Neural cell (in vitro differentiated cells): ENCODE results near the gene FGD6. TPM values are rescaled to one million over a fixed set of nuclear protein-coding genes. Genes with fewer than 3 reads are reported as not detected.

Experiments
- H2AFZ ChIP-seq: fragments of 200-600, 300-800 bp; sonication (generic), shearing (Covaris generic); 2 replicates; pipeline ENCODE4 v1.6.0; 2014; ENCODE audit warnings: low read depth, mild to moderate bottlenecking, antibody characterized with exemption, low read length, moderate library complexity
- H3F3A ChIP-seq: fragments of 200-600 bp; shearing (Covaris generic); 2 replicates; pipeline ENCODE4 v1.6.1; 2016; ENCODE audit warnings: mild to moderate bottlenecking, moderate library complexity, mixed read lengths, antibody characterized with exemption, low read length; ENCODE audit not compliant: insufficient read depth, poor library complexity, severe bottlenecking
- H3K27ac ChIP-seq: fragments of 200-600, 300-800 bp; sonication (generic), shearing (Covaris generic); 2 replicates; pipeline ENCODE4 v1.5.1; 2014; ENCODE audit warnings: mild to moderate bottlenecking, low read length, moderate library complexity
- H3K27me3 ChIP-seq: fragments of 300-800, 200-600 bp; sonication (generic), shearing (Covaris generic); 2 replicates; pipeline ENCODE4 v1.6.0; 2014; ENCODE audit warnings: mild to moderate bottlenecking, low read depth, low read length, moderate library complexity; ENCODE audit not compliant: insufficient read depth
- H3K36me3 ChIP-seq: fragments of 300-800, 200-600 bp; sonication (generic), shearing (Covaris generic); 2 replicates; pipeline ENCODE4 v1.5.1; 2014; ENCODE audit warnings: mild to moderate bottlenecking, antibody characterized with exemption, low read length, moderate library complexity; ENCODE audit not compliant: insufficient read depth
- H3K4me2 ChIP-seq: fragments of 300-800, 200-600 bp; sonication (generic), shearing (Covaris generic); 2 replicates; pipeline ENCODE4 v1.6.0; 2014; ENCODE audit warnings: mild to moderate bottlenecking, low read length
- H3K4me3 ChIP-seq: fragments of 300-800, 200-600 bp; sonication (generic), shearing (Covaris generic); 2 replicates; pipeline ENCODE4 v1.5.1; 2014; ENCODE audit warnings: mild to moderate bottlenecking, low read length, moderate library complexity
- H3K79me2 ChIP-seq: fragments of 200-600 bp; shearing (Covaris generic); replicated peaks from 2 replicates; pipeline ENCODE4 v1.6.0; 2014; ENCODE audit warnings: mild to moderate bottlenecking, low read length, moderate library complexity; ENCODE audit not compliant: insufficient read depth
- H3K9ac ChIP-seq: fragments of 300-800, 200-600 bp; sonication (generic), shearing (Covaris generic); 2 replicates; pipeline ENCODE4 v1.6.1; 2016; ENCODE audit warnings: mild to moderate bottlenecking, low read length, mixed read lengths
- H3K9me2 ChIP-seq: fragments of 200-600 bp; shearing (Covaris generic); 2 replicates; pipeline ENCODE4 v1.6.1; 2016; ENCODE audit warnings: mild to moderate bottlenecking, low read length, mixed read lengths; ENCODE audit not compliant: insufficient read depth
- H3K9me3 ChIP-seq: fragments of 200-600, 300-800 bp; sonication (generic), shearing (Covaris generic); 2 replicates; pipeline ENCODE4 v1.6.1; 2016; ENCODE audit warnings: mild to moderate bottlenecking, mixed run types, low read length, moderate library complexity, mixed read lengths
- H4K20me1 ChIP-seq: fragments of 200-600 bp; shearing (Covaris generic); 2 replicates; pipeline ENCODE4 v1.6.1; 2016; ENCODE audit warnings: mild to moderate bottlenecking, mixed run types; ENCODE audit not compliant: insufficient read depth
- CTCF ChIP-seq: fragments of 450-650 bp; IDR thresholded peaks from 2 replicates; pipeline ENCODE4 v1.5.1; 2014; ENCODE audit warnings: antibody characterized with exemption, mild to moderate bottlenecking, moderate library complexity; ENCODE audit not compliant: poor library complexity, severe bottlenecking
- EP300 ChIP-seq: fragments of 450-650 bp; conservative IDR thresholded peaks from 2 replicates; pipeline ENCODE4 v1.6.1; 2014; ENCODE audit warnings: antibody characterized with exemption, mild to moderate bottlenecking, moderate library complexity; ENCODE audit not compliant: poor library complexity, severe bottlenecking
- EZH2 ChIP-seq: fragments of 200-600, 300-800 bp; shearing (Covaris generic), sonication (generic); IDR thresholded peaks from 2 replicates; pipeline ENCODE4 v1.6.1; 2014; ENCODE audit warnings: antibody characterized with exemption, low read length, borderline replicate concordance, mild to moderate bottlenecking; ENCODE audit not compliant: insufficient read depth, poor library complexity, severe bottlenecking
- MXI1 ChIP-seq: fragments of 450-650 bp; conservative IDR thresholded peaks from 2 replicates; pipeline ENCODE4 v1.6.1; 2014; ENCODE audit warnings: antibody characterized with exemption, mild to moderate bottlenecking; ENCODE audit not compliant: poor library complexity, severe bottlenecking
- POLR2AphosphoS5 ChIP-seq: IDR thresholded peaks from 2 replicates; pipeline ENCODE4 v1.6.1; 2012
- RAD21 ChIP-seq: fragments of 450-650 bp; conservative IDR thresholded peaks from 2 replicates; pipeline ENCODE4 v1.6.1; 2014; ENCODE audit warnings: antibody characterized with exemption, mild to moderate bottlenecking, moderate library complexity
- REST ChIP-seq: IDR thresholded peaks from 2 replicates; pipeline ENCODE4 v1.6.1; 2012; ENCODE audit warnings: borderline replicate concordance
- SMC3 ChIP-seq: fragments of 450-650 bp; conservative IDR thresholded peaks from 2 replicates; pipeline ENCODE4 v1.6.1; 2014; ENCODE audit warnings: antibody characterized with exemption, mild to moderate bottlenecking, moderate library complexity; ENCODE audit not compliant: poor library complexity
- TAF1 ChIP-seq: IDR thresholded peaks from 2 replicates; pipeline ENCODE4 v1.6.1; 2012; ENCODE audit warnings: low read depth
- polyA plus RNA-seq: library from polyadenylated mRNA; depleted of rRNA; stranded (reverse); fragments of >200 nt; gene quantifications from 2 replicates; pipeline ENCODE4 v1.2.3, GENCODE V29; 2014

FGD6 gene
- polyA plus RNA-seq, 1 donor from 2014 or later, result 4.6 TPM

GRCh38 chr12:95051241-95051640 is 166.0 kb downstream of the FGD6 start:
- Histone ChIP-seq H3K9me2 (no peaks in the 10 kb centered on the region), H3K36me3 (peaks cover 6% of the 10 kb centered on the region), H4K20me1 (no peaks in the 10 kb centered on the region), H2AFZ (no peak overlapping the region), H3F3A (no peaks in the 10 kb centered on the region), H3K9me3 (no peaks in the 10 kb centered on the region), H3K4me2 (no peak overlapping the region), H3K79me2 (no peaks in the 10 kb centered on the region), H3K27ac (no peak overlapping the region), H3K27me3 (no peaks in the 10 kb centered on the region), H3K4me3 (no peak overlapping the region), H3K9ac (no peak overlapping the region)
- TF ChIP-seq REST, result no peak
- TF ChIP-seq TAF1, result no peak
- TF ChIP-seq EP300, result no peak
- no peak for TF ChIP-seq POLR2AphosphoS5

- Histone ChIP-seq H3K36me3 (peaks cover 11% of the 10 kb centered on the region), H3K9me3 (no peaks in the 10 kb centered on the region), H3K79me2 (no peaks in the 10 kb centered on the region), H2AFZ (no peak overlapping the region), H3K27ac (no peak overlapping the region), H3K9ac (no peak overlapping the region), H3K4me3 (no peak overlapping the region), H3F3A (no peaks in the 10 kb centered on the region), H4K20me1 (no peaks in the 10 kb centered on the region), H3K9me2 (no peaks in the 10 kb centered on the region), H3K4me2 (no peak overlapping the region), H3K27me3 (no peaks in the 10 kb centered on the region)
- TF ChIP-seq SMC3, result no peak
- no peak for TF ChIP-seq EP300
- TF ChIP-seq REST, result no peak
- no peak for TF ChIP-seq MXI1
- no peak for TF ChIP-seq RAD21
- TF ChIP-seq TAF1, result no peak
- no peak for TF ChIP-seq EZH2
- no peak for TF ChIP-seq CTCF
- TF ChIP-seq POLR2AphosphoS5, result no peak
These were observed 179.4 kb downstream of the FGD6 start for GRCh38 chr12:95037906-95038305.
